GM04504 (cell line): Measurements from ENCODE around the gene TMED10.
"Not testable (repeated sequence)": the region's sequence is repeated elsewhere in the genome, so short reads cannot be mapped to it uniquely, and the experiment has no call there.

Experiments
- DNase-seq: peaks from one replicate; pipeline ENCODE4 v3.0.0-alpha.2; 2012; ENCODE audit warnings: low read depth

Gene TMED10

GRCh38 chr14:75190023-75190422, 13.6 kb upstream of the TMED10 start:
- DNase-seq: no peak

GRCh38 chr14:75188520-75189268, 12.3 kb upstream of the TMED10 start:
- DNase-seq: no peak

- DNase-seq: no peak
These were observed 11.7 kb upstream of the TMED10 start for GRCh38 chr14:75188086-75188485.

DNA sequence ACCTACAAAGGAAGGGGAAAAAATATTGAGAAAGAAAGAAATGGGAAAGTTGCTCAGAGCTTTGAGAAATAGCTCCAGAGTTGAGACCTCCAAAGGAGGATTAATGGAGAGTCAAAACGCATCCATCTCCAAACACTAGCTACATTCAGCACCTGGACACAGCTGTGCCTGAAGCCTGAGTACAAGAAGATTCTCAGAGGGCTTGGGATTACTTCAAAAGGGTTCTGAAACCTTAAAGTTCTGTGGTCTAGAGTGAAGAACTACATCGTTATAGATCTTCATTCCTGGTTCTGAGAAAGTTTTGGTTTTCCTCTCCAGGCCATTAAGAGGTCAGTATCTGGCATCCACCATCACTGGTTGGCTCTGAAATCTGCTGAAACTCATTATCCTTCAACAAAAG, 10.5 kb upstream of the TMED10 start:
- DNase-seq: no peak

DNA sequence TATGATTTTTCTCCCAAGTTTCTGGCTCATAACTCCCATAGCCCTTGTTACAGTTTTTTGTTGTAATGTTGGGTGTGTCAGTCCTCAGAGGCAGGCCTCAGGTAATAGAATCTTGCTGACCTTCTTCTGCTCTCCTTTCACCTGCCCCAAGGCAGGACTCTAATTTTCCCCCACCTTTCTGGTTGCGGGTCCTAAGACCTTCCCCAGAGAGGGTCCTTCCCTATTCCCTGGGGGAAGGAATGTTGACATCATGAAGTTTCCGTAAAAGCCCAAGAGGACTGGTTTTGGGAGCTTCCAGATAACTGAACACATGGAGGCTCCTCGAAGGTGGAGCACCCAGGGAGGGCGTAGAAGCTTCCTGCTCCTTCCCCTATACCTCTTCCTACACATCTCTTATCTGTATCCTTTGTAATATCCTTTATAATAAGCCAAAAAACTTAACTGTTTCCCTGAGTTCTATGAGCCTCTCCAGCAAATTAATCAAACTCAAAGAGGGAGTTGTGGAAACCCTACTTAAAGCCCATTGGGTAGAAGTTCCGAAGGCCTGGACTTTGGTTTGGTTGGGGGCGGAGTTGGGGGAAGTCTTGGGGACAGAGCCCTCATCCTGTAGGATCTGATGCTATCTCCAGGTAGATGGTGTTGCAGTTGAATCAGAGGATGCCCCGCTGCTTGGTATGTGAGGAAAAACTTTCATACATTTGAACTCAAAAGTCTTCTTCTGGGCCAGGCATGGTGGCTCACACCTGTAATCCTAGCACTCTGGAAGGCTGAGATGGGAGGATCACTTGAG, 9.0 kb upstream of the TMED10 start:
- DNase-seq: no peak

DNA sequence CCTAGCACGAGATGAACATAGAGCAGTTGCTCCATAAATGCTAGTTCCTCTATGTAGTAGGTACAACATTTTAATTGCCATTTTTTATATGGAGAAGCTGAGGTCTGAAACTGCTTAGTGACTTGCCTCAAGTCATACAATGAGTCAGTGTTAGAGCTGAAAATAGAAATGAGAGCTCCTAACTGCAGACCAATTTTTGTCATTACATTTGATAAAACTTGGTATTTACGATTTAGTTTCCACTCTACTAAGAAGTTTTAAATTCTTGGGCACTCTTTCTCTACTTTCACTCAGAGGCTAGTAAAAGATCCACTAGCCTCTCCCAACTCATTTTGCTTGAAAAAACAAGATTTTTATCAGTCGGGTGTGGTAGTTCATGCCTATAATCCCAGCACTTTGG, 8.1 kb upstream of the TMED10 start:
- DNase-seq: peak; percentile 44

- no peak for DNase-seq
These were observed 7.6 kb upstream of the TMED10 start for GRCh38 chr14:75184039-75184438.

- no peak for DNase-seq
These were observed 6.8 kb upstream of the TMED10 start for GRCh38 chr14:75183225-75183624.

DNA sequence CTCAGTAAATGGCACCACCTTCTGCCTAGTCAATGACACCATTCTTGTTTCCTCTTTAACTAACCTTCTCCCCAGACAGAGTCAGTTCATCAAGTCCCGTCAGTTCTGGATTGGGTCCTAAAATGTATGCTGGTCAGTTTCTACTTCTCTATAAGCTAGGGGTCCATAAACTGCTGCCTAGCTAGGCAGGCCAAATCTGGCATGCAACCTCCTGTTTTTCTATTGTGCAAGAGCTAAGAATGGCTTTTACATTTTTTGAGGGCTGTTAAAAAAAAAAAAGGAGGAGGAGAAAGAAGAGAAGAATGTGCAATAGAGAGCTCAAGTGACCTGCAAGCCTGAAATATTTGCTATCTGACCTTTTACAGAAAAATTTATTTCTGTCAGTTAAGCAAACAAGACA, 6.4 kb upstream of the TMED10 start:
- peak; percentile 47 for DNase-seq

DNA sequence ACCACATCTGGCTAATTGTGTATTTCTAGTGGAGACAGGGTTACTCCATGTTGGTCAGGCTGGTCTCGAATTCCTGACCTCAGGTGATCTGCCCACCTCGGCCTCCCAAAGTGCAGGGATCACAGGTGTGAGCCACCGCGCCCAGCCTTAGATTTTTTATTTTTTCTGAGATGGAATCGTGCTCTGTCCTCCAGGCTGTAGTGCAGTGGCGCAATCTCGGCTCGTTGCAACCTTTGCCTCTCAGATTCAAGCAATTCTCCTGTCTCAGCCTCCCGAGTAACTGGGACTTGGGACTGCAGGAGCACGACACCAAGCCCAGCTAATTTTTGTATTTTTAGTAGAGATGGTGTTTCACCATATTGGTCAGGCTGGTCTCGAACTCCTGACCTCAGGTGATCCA, 5.8 kb upstream of the TMED10 start:
- not testable (repeated sequence) for DNase-seq

DNA sequence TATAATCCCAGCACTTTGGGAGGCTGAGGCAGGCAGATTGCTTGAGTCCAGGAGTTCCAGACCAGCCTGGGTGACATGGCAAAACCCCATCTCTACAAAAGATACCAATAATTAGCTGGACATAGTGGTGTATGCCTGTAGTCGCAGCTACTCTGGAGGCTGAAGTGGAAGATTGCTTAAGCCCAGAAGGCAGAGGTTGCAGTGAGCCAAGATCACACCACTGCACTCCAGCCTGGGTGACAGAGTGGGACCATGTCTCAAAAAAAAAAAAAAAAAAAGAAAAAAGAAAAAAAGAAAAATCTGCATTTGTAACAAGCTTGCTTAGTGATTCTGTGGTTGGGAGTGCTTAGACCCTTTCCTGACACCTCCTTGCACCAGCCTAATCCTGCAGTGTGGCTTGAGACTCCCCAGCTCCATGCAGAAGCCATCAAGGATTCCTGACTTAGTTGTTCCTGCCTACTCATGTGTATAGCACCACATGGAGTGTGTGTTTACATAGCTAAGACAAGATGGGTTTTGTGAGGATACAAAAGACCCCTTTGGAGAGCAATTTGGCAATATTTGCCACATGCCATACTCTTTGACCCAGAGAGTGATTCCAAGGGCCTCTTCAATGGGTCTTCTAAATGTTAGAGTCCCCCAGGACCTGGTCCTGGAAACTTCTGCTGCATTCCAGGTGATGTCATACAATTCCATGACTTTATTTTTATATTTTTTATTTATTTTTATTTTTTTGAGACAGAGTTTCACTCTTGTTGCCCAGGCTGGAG, 5.1 kb upstream of the TMED10 start:
- DNase-seq: no peak

DNA sequence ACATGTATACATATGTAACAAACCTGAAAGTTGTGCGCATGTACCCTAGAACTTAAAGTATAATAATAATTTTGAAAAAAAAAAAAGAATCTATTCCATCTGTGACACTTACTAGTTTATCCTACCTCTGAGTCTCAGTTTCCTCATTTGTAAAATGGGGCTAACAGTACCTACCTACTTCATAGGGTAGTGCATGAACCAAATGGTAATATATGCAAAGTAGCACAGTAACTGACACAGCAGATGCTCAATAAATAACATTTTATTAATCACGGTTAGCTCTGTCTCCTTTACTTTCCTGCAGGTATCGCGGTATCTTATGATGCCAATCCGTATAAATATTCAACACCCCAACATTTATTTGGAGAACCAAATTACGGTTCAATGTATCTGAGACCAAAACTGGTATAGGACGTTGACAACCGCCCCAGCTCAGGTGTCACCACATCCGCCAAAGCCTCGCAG, 703 bp downstream of the TMED10 start:
- no peak for DNase-seq

- no peak for DNase-seq
These were observed 2.3 kb downstream of the TMED10 start for GRCh38 chr14:75174066-75174465.

DNA sequence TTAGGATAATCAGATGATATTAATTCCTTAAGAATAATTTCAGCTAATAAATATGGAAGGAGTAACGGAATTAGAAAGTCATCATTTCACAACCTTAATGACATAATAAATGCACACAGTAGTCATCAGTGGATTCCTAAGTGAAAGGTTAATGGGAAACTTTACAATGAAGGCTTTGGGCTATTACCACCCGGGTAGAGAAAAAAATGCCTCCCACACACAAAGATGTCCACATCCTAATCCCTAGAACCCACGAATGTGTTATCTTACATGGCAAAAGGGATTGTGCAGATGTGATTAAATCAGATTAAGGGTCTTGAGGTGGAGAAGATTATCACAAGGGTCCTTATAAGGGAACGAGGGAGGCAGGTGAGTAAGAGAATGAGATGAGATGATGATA, 5.6 kb downstream of the TMED10 start:
- DNase-seq: no peak

DNA sequence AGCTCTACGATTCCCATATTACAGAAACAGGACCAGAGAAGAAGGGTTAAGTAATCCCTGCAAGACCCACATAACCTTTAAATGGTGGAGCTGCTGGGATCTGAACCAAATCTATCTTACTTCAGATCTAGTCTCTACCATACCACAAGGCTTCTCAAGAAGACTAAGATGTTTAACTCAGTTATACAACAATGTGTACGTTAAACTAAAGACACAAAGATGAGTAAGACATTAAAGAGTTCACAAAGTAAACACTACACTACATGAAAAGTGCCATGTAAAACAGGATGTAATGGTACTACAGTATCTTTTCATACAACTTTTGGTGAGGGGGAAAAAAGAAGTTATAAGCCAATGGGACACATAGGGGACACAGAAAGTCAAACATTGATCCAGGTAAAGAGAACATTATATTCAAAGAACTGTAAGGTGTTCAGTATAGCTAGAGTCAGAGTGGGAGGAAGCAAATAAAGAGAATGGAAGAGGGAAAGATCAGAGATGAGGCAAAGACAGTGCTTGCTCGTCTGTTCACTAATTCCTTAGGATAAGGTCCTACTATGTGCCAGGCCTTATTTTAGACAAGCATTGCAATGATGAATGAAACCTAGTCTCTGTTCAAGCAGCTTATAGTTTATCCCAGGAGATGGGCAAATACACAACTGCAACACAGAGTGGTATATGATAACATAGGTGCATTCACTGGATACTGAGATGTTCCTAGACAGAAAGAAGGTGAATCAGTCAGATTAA, 7.7 kb downstream of the TMED10 start:
- DNase-seq: no peak

DNA sequence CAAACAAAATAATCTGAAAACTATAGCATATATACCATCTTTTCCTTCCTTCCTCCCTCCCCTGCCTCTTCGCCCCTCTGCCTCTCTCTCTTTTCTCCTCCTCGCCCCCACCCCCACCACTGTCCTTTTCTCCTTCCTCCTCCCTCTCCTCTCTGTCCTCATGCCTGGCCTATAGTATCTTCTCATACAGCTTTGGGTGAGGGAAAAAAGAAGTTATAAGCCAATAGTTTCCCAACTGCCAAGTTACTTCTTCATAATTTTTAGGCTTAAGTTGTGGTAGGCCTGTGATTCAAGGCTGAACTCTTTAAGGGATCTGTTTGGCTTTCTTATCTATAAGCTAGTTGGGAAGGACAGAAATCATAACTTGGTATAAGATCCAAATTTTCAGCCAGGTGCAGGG, 9.1 kb downstream of the TMED10 start:
- DNase-seq: no peak

DNA sequence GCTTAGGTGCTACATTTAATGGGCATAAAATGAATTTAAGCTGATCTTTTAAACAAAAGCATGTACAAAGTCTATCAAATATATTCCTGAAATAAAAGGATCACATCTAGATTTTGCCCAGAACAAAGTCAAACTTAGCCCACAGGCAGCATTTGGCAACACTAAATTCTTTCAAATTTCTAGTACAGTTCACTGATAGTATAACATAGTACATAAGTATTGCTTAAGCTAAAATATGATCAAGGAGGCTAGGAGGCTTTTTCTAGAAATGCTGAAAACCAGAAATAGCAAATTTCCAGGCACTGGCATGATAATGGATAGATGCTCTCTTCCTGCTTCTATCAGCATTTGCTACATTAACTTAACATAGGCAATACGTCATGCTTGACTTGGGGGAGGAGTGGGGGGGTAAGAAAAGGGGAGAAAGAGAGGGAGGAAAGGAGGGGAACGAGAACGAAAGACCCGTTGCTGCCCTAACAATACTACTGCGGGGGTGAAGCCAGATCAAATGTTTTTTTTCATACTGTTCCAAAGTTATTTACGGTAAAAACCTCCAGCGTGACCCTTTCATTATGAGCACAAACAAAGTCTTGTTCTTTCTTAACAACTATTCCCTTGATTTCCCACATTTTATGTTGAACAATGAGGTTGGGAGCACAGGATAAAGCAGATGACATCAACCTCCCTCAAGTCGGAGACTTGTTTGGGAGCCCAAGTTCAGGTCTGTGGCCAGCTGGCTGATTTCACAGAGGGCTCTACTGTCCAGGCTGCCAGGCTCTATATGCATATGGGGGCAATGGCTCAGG, 10.6 kb downstream of the TMED10 start:
- DNase-seq: no peak

DNA sequence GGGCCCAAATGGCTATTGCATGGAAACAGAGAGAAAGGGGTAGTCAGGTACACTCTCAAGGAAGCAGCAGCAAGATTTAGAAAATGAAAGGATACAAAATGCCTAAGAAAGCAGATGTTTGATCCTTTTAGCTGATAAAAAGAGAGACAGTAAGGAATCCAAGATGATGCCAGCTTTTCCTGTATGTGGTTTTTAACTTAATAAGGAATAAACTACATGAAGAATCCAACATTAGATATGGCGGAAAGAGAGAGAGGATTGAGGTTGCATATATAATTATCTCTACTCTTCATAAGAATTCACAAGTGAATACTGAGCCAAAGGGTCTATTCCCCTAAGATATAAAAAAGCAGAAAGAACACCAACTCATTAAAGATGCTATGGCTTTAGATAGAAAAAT, 11.6 kb downstream of the TMED10 start:
- DNase-seq: no peak

GRCh38 chr14:75163677-75164076, 12.7 kb downstream of the TMED10 start:
- DNase-seq: no peak

GRCh38 chr14:75162631-75163030, 13.8 kb downstream of the TMED10 start:
- DNase-seq: no peak
